Frontal cortex (tissue), 4 donors: ENCODE results near the gene ZNF280D. TPM values are rescaled to one million over a fixed set of nuclear protein-coding genes. Genes with fewer than 3 reads are reported as not detected.
"Not testable (repeated sequence)": the region's sequence is repeated elsewhere in the genome, so short reads cannot be mapped to it uniquely, and the experiment has no call there.

Experiments used
- DNase-seq, 2 donors: peaks; one replicate each; pipeline ENCODE4 v3.0.0; 2012; ENCODE audit warnings: low spot score in 2 of 2
- FAIRE-seq: peaks from 2 replicates; lab custom pipeline; 2012; peaks lifted over from hg19 to GRCh38; lab: Jason Lieb, UNC
- total RNA-seq: library from RNA; depleted of rRNA; stranded (reverse); fragments of >200 nt; gene quantifications from one replicate; pipeline ENCODE4 v1.2.3, GENCODE V29; 2014
- donor health status: control.
- donor health status: control.
- donor health status: control.

The ZNF280D gene
- total RNA-seq, 1 donor from 2014 or later, result 113 TPM

DNA sequence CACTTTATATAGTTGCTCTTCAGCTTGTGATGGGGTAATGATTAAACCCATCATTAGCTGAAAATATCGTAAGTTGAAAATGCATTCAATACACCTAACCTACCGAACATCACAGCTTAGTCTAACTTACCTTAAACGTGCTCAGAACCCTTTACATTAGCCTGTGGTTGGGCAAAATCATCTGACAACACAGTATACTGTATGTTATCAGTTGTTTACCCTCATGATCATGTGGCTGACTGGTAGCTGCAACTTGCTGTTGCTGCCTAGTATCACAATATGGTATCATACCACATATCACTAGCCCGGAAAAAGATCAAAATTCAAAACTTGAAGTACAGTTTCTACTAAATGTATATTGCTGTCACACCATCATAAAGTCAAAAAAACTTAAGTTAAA, 9.5 kb downstream of the ZNF280D start:
- FAIRE-seq (no peak), DNase-seq (no peak)

DNA sequence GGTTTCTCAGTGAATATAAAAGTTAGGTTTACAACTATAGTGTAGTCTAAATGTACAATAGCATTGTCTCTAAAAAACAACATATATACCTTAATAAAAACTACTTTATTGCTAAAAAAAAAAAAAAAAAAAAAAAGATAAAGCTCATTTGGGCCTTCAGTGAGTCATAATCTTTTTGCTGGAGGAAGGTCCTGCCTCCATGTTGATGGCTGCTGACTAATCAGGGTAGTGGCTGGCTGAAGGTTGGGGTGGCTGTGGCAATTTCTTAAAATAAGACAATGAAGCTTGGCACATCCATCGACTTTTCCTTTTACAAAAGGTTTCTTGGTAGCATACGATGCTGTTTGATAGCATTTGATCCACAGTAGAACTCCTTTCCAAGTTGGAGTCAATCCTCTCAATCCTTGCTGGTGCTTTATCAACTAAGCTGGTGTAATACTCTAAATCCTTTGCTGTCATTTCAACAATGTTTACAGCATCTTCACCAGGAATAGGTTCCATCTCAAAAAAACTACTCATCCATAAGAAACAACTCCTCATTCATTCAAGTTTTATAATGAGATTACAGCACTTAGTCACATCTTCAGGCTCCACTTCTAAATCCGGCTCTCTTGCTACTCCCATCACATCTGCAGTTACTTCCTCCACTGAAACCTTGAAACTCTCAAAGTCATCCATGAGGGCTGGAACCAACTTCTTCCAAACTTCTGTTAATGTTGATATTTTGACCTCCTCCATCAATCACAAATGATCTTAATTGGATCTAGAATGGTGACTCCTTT, 13.3 kb downstream of the ZNF280D start:
- DNase-seq (no peak), FAIRE-seq (no peak)

DNA sequence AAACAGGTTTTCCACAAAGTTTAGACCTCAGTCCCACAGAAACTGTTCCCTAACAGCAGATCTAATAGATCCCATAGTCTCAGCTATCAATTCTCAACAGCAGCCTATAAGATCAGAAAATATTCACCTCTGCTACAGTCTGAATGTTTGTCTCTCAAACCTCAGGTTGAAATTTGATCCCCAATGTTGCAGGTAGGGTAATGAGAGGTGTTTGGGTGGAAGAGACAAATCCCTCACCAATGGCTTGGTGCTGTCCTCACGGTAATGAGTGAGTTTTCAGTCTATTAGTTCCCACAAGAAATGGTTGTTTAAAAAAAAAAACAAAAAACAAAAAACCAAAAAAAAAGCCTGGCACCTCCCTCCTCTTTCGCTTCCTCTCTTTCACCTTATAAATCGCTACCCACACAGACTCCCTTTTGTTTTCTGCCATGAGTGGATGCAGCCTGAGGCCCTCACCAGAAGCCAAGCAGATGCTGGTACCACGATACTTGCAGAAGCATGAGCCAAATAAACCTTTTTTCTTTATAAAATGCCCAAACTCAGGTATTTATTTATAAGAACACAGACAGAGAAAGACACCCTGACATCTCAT, 14.2 kb downstream of the ZNF280D start:
- no peak for DNase-seq
- FAIRE-seq, result no peak

DNA sequence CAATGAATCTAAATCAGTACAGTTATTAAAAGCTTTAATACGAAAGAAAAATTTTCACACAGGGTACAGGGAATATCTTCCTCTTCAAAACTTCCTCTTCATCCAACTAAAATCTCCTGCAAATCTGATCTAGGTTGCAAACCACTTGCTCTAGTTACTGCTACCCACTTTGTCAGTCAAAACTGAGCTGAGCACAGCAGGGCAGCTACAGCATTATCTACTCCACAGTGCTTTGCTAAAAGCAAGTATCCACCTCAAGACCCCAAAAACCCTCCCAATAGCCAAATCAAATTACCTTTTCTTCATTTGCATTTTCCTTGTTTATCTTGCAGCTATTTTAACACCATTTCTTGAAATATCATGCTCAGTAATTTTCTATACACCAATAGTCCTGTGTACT, 14.7 kb downstream of the ZNF280D start:
- DNase-seq (no peak), FAIRE-seq (no peak)

DNA sequence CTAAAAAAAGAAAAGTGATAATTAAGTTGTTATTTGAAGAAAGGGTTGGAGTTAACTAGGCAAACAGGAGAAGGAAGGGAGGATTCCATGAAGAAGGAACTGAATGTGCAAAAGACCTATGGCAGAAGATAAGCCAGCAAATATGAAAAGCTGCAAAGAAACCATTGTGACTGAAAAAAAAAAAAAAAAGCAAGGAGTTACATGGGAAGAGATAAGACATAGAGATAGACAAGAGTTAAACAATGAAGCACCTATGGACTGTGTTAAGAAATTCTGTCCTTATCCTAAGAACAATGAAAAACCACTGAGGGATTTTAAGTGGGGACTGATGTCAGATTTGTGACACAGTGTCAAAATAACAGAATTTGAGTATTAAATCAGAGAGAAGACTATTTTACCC, 17.0 kb downstream of the ZNF280D start:
- DNase-seq (no peak), FAIRE-seq (no peak)

DNA sequence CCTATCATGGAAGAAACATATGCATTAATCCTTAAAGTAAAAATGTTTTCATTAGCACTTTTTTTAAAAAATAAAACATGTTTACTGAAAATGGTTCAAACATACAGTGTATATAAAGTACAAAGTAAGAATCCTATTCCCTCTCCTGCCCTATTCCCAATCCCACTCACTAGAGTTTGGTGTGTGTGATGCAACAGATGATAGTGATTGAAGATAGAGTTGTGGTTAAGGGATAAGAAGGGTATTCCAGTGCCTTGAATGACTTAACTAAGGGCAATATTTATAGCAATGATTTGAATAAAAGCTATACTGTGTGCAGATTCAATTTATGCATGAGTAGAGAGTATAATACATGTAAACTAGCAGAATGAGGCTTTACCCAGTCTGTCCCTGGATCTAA, 18.1 kb downstream of the ZNF280D start:
- DNase-seq (no peak), FAIRE-seq (no peak)

DNA sequence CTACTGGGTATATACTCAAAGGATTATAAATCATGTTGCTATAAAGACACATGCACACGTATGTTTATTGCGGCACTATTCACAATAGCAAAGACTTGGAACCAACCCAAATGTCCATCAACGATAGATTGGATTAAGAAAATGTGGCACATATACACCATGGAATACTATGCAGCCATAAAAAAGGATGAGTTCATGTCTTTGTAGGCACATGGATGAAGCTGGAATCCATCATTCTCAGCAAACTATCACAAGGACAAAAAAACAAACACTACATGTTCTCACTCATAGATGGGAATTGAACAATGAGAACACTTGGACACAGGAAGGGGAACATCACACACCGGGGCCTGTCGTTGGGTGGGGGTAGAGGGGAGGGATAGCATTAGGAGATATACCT, 23.8 kb downstream of the ZNF280D start:
- DNase-seq, FAIRE-seq: not testable (repeated sequence)

DNA sequence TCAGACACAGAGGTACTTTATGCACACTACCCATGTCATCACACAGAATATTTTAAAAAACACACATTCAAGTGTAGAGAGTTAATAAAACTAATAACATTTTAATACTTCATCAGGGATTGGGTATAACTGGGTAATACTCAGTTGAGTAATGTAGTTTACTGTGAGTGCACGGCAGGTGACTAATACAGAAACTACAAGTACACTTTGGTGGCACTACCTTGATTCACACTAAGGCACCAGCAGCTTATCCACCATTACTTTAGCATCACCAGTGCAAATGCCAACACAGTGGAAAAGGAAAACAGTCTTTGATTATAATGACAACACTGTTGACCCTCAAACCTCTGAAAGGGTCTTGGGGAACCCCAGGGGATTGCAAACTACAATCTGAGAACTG, 33.6 kb downstream of the ZNF280D start:
- DNase-seq (no peak), FAIRE-seq (no peak)

DNA sequence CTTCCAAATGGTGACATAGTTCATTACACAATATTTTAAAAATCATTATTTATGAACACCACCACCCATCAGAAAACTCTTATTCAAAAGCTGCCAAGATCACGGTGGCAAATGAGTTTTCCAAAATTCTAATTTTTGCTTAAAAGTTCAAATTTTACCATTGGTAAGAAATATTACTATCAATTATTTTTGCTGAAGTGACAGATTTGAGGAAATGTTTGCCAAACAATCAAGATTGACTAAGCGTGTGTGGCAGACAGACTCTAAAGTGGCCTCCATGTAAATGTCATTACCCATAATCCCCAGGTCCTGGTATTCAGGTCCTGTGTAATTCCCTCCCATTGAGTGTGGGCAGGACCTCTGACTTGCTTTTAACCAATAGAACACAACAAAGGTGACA, 35.0 kb downstream of the ZNF280D start:
- FAIRE-seq (no peak), DNase-seq (no peak)

DNA sequence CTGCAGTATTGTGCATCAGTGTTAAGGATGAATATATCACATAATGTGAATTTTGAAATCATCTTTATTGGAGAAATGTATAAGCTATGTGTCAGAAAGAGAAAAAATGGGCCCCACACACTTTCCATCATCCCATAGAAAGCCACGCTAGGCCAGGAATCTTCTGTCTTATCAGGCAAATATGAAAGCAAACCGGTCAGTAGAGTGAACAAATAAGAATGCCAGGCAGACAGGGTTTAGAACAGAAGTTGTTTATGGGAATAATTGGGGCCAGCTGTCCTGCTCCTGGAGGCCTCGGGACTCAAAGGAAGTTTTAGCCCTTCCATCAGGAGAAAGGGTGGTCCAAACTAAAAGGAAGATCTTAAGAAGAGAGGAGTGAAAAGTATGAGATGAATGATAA, 39.5 kb downstream of the ZNF280D start:
- FAIRE-seq, result no peak
- DNase-seq, result no peak

DNA sequence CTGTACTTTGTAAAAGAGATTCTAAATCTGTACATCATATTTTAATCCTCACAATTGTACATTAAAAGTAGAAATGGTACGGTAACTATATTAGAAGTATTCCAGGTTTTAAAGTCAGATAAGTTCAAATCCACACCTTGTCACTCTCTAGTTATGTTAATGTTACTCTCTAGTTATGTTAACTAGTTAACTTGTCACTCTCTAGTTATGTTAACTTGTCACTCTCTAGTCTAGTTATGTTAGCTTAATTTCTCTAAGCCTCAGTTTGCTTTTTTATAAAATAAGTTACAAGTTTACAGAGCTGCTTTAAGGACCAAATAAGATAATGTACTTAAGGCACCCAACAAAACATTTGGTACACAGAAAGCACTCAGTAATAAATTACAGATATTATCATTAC, 42.6 kb downstream of the ZNF280D start:
- no peak for FAIRE-seq
- no peak for DNase-seq

DNA sequence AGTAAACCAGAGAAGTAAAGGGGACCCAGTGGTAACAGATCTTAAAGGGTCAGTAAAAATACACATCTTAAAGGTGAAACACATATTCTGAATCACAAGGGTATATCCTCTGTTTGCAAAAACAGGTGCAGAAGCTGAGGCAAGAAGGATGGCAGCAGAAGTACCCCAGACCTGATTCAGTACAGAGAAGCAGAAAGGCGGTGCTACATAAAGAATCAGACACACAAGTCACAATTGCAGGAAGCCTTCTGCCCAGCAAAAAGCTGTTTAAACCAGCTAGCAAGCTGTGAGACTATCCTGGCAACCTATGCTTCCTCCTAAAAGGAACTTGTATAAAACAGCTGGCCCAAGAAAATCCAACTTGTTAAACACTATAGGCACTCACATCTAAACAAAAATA, 49.4 kb downstream of the ZNF280D start:
- FAIRE-seq, result no peak

DNA sequence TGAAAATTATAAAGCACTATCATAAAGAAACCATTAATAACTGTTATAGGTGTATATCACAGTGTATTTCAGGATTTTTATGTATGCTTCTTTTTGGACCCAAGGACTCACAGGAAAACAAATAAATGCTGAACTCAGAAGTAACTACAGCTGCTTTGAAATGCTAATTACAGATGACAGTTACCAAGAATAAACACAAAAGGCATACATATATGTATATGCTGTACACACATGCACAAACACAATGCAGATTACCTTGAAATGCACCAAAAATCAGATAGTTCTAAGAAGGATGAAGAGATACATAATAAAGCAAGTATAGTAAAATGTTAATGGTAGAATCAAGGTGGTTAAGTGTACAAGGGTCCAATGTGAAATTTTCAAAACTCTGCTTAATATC, 52.2 kb downstream of the ZNF280D start:
- DNase-seq, result no peak
- FAIRE-seq, result no peak

More for the DNA sequence above, 49.4 kb downstream of the ZNF280D start:
- no peak for DNase-seq

DNA sequence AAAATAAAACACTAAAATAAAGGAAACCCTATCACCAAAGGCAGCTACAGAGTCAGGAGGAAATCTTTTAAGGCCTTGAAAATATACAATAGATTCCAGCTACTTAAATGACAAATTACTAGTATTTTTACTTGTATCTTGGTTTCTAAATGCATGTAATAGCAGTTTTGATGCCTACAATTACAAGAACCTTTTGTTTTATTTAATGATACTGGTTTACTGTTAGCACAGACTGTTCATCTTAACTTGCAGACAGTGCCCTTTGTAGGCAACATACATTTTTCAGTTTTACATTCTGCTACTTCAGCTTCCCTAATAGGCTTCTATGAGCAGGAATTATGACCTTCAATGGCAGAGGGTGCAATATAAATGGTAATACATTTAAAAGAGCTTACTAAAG, 54.1 kb downstream of the ZNF280D start:
- DNase-seq (no peak), FAIRE-seq (no peak)

DNA sequence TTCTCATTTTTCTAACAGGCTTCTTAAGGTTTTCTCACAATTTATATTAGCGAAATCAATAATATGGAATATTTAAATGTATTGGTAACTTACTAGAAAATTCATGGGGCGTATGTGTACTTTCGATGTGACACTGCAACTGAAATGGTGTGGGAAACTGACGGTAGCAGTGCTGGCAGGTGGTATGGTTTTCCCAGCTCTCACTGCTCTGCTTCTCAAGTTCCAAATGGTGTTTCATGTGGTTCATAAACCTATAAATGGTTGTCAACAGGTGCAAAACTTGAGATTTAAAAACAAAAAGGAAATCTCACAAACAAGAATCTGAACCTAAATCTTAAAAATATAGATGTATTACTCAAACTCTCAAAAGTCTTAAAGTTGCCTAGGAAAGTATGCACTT, 54.7 kb downstream of the ZNF280D start:
- DNase-seq (no peak), FAIRE-seq (no peak)

DNA sequence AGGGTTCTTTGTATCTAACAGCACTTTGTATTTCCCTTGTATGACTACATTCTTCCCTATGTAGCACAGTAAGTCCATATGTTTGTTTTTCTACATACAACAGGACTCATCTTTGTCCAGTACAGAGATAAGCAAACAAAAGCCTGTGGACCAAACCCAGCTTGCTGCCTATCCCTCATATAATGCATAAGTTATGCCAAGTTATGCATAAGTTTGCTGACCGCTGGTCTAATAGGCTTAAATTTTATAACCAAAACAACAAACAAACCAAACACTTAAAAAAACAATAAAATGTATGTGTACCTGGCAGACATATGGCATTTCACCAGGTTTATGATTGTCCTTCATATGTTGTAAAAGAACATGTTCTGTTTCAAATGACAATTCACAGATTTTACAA, 56.0 kb downstream of the ZNF280D start:
- FAIRE-seq (no peak), DNase-seq (no peak)

DNA sequence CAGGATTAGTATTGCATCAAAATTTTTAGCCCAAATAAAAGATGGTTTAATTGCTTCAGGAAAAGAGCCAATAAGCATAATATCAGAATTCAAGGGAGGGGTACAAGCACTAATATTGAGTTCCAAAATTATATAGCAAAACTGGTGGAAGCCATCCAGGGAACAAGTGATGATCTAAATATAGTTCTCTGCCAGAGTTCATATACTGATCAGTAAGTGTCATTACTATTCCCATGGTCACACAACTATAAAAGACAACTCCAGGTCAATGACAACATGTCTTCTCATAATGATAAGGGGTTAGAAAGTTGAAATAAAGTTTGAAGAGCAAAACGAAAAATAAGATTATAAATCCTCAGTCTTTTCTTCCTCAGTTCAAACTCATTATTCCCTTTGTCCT, 57.4 kb downstream of the ZNF280D start:
- FAIRE-seq (no peak), DNase-seq (no peak)

DNA sequence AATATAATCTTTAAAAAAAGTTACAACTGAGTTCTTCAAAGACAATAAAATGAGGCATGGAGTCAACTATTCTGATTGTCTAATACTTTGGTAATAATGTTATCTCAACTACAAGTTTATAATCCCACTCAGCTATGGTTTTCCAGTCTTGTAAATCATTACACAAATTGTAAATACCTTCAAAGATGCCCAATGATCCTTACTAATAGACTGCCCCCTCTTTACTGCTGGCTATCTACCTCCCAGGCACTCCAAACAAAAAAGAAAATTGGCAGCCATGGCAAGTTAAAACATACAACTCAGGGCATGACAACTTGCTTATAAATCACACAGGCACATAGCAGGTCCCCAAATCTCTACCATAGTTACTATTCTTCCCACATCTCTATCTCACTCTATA, 58.5 kb downstream of the ZNF280D start:
- no peak for FAIRE-seq
- no peak for DNase-seq

DNA sequence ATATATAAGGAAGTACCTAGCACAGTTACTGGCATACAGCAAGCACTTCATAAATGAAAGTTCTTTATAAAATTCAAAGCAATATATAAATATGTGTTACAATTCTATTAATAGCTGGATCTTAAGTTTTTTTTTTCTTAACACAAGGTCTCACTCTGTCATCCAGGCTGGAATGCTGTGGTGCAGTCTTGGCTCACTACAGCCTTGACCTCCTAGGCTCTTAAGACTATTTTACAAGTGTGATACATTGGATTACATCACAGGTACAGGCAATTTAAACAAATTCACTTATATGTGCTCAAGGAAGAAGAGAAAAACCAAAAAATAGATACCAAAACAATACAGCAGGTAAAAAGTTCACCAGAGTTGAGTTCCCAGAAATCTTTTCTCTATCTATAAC, 60.6 kb downstream of the ZNF280D start:
- FAIRE-seq, result no peak

DNA sequence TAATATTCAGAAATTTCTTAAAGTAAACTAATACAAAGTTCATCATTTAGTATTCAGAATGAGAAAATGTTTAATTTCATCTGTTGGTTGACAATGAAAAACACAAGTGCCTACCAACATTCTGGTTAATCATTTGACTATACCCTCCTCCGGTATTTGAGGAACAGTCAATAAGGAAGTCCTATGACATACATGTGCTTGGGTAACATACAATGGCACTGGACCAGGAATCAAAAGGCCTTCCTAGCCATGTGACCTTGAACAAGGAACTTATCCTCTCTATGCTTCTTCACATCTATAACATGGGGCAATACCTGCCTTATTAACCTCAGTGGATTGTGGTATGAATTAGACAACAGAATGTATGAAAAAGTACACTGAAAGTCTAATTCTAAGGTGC, 65.8 kb downstream of the ZNF280D start:
- DNase-seq (no peak), FAIRE-seq (no peak)

More for the DNA sequence above, 60.6 kb downstream of the ZNF280D start:
- DNase-seq, result no peak

DNA sequence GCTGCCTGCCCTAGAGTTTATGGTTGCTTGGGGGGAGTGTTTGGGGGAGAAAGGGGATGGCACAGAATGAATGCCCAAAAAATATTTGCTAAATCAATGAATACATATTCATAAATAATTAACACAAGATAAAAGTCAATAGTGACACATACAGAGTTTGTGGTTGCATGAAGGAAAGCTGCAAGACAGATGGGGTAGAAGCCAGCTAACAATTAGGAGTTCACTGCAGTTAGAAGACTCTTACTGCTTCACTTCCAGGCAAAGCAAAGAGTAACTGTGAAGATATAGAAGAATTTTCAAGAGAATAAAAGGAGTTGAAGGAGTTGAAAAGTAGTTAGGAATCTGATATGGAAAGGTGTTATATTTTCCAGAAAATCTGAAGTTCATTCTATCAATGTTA, 72.4 kb downstream of the ZNF280D start:
- no peak for FAIRE-seq

DNA sequence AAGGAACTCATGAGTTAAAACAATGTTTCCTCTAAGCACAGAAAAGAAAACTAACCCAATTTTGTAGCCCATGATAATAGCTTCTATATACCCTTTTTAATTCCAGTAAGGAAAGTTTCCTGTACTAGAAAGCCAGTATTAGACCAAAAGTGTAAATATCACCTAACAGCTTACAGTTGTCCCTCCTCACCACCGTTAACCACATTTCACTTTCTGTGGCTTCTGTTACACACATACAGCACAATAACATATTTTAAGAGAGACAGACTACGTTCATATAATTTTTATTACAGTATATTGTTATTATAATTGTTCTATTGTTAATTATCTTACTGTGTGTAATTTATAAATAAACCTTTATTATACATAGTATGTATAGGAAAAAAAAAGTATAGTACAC, 74.1 kb downstream of the ZNF280D start:
- DNase-seq, result no peak
- no peak for FAIRE-seq

More for the DNA sequence above, 72.4 kb downstream of the ZNF280D start:
- no peak for DNase-seq
